ENCODE data around the gene C2orf81. TPM values are rescaled to one million over a fixed set of nuclear protein-coding genes. Genes with fewer than 3 reads are reported as not detected.

C2orf81 gene
- polyA plus RNA-seq, 4 donors: 4.6 to 9.0 (median 6.4) TPM

GRCh38 chr2:74392449-74392743 lies 29.0 kb downstream of the C2orf81 start:
- no peak for DNase-seq (ENCODE audit: low read depth in 4 of 4, low spot score in 3 of 4)

- DNase-seq (ENCODE audit: low read depth in 4 of 4, low spot score in 3 of 4): peak; percentile 87 to 88 (median 87)
Observed at GRCh38 chr2:74391580-74392448, 29.6 kb downstream of the C2orf81 start.

GRCh38 chr2:74391209-74391579 lies 30.2 kb downstream of the C2orf81 start:
- DNase-seq (ENCODE audit: low read depth in 4 of 4, low spot score in 3 of 4): peak in 1 of 4 donors; percentile 19

- DNase-seq (ENCODE audit: low read depth in 4 of 4, low spot score in 3 of 4): peak in 1 of 4 donors; percentile 17
Observed at GRCh38 chr2:74390606-74391005, 30.8 kb downstream of the C2orf81 start.

GRCh38 chr2:74387346-74387745 lies 34.1 kb downstream of the C2orf81 start:
- no peak for DNase-seq (ENCODE audit: low read depth in 4 of 4, low spot score in 3 of 4)

- no peak for DNase-seq (ENCODE audit: low read depth in 4 of 4, low spot score in 3 of 4)
Observed at GRCh38 chr2:74385396-74385795, 36.0 kb downstream of the C2orf81 start.

GRCh38 chr2:74384051-74384450 lies 37.4 kb downstream of the C2orf81 start:
- no peak for DNase-seq (ENCODE audit: low read depth in 4 of 4, low spot score in 3 of 4)

- no peak for DNase-seq (ENCODE audit: low read depth in 4 of 4, low spot score in 3 of 4)
Observed at GRCh38 chr2:74383254-74383653, 38.2 kb downstream of the C2orf81 start.

- no peak for DNase-seq (ENCODE audit: low read depth in 4 of 4, low spot score in 3 of 4)
Observed at GRCh38 chr2:74381751-74382150, 39.7 kb downstream of the C2orf81 start.

- peak in 2 of 4 donors; percentile 28 to 54 for DNase-seq (ENCODE audit: low read depth in 4 of 4, low spot score in 3 of 4)
Observed at GRCh38 chr2:74379851-74380789, 41.3 kb downstream of the C2orf81 start, which contains the start of gene DCTN1. TSS of gene DCTN1 (minus strand) at chr2:74380311. CDS start at chr2:74380037, 274 bp downstream.

GRCh38 chr2:74378007-74378406 lies 43.4 kb downstream of the C2orf81 start:
- DNase-seq (ENCODE audit: low read depth in 4 of 4, low spot score in 3 of 4): no peak

- no peak for DNase-seq (ENCODE audit: low read depth in 4 of 4, low spot score in 3 of 4)
Observed at GRCh38 chr2:74375838-74376237, 45.6 kb downstream of the C2orf81 start.

GRCh38 chr2:74374509-74375205 lies 46.8 kb downstream of the C2orf81 start:
- peak in 3 of 4 donors; percentile 57 to 71 (median 67) for DNase-seq (ENCODE audit: low read depth in 4 of 4, low spot score in 3 of 4)

GRCh38 chr2:74373985-74374384 lies 47.4 kb downstream of the C2orf81 start:
- DNase-seq (ENCODE audit: low read depth in 4 of 4, low spot score in 3 of 4): no peak

- DNase-seq (ENCODE audit: low read depth in 4 of 4, low spot score in 3 of 4): no peak
Observed at GRCh38 chr2:74373221-74373676, 48.2 kb downstream of the C2orf81 start.

- DNase-seq (ENCODE audit: low read depth in 4 of 4, low spot score in 3 of 4): no peak
Observed at GRCh38 chr2:74372674-74373073, 48.7 kb downstream of the C2orf81 start.

GRCh38 chr2:74371421-74371820 lies 50.0 kb downstream of the C2orf81 start:
- DNase-seq (ENCODE audit: low read depth in 4 of 4, low spot score in 3 of 4): no peak

GRCh38 chr2:74369976-74370375 lies 51.4 kb downstream of the C2orf81 start:
- DNase-seq (ENCODE audit: low read depth in 4 of 4, low spot score in 3 of 4): no peak

- DNase-seq (ENCODE audit: low read depth in 4 of 4, low spot score in 3 of 4): no peak
Observed at GRCh38 chr2:74368499-74368898, 52.9 kb downstream of the C2orf81 start.

- no peak for DNase-seq (ENCODE audit: low read depth in 4 of 4, low spot score in 3 of 4)
Observed at GRCh38 chr2:74367789-74368188, 53.6 kb downstream of the C2orf81 start.

GRCh38 chr2:74366036-74366435 lies 55.4 kb downstream of the C2orf81 start:
- no peak for DNase-seq (ENCODE audit: low read depth in 4 of 4, low spot score in 3 of 4)

Data from left renal pelvis (tissue), 4 donors.